Mammary epithelial cell (primary cell): ENCODE data around the gene DNAH1.

Source experiments
- CTCF ChIP-seq, 2 donors: IDR thresholded peaks in 1 of 2; conservative IDR thresholded peaks in 1 of 2; 2 replicates each; pipeline ENCODE4 v1.5.1; 2011 to 2012; ENCODE audit warnings: inconsistent platforms in 2 of 2, low read length in 2 of 2, mild to moderate bottlenecking in 2 of 2, control low read depth in 1 of 2, low read depth in 1 of 2; ENCODE audit not compliant: insufficient read depth in 1 of 2; ENCODE audit errors: extremely low read depth in 1 of 2
- EZH2 ChIP-seq: IDR thresholded peaks from 2 replicates; pipeline ENCODE4 v1.6.1; 2012; ENCODE audit warnings: low read length, inconsistent platforms, borderline replicate concordance

- TF ChIP-seq CTCF (conservative IDR thresholded peaks at IDR 0.05 in 1 of 2, IDR thresholded peaks at IDR 0.05 in 1 of 2; ENCODE audit: extremely low read depth in 1 of 2, insufficient read depth in 1 of 2, low read depth in 1 of 2, low read length in 2 of 2) (no peak), EZH2 (no peak)
Measured at GRCh38 chr3:52442409-52443267, 126.5 kb downstream of the DNAH1 start.
